ENCODE results near the gene RNF149. TPM values are rescaled to one million over a fixed set of nuclear protein-coding genes. Genes with fewer than 3 reads are reported as not detected.
"Not testable (repeated sequence)": the region's sequence is repeated elsewhere in the genome, so short reads cannot be mapped to it uniquely, and the experiment has no call there.

The RNF149 gene
- total RNA-seq, 2 experiments from 2014 or later = 23.4 to 29.5 TPM

DNA sequence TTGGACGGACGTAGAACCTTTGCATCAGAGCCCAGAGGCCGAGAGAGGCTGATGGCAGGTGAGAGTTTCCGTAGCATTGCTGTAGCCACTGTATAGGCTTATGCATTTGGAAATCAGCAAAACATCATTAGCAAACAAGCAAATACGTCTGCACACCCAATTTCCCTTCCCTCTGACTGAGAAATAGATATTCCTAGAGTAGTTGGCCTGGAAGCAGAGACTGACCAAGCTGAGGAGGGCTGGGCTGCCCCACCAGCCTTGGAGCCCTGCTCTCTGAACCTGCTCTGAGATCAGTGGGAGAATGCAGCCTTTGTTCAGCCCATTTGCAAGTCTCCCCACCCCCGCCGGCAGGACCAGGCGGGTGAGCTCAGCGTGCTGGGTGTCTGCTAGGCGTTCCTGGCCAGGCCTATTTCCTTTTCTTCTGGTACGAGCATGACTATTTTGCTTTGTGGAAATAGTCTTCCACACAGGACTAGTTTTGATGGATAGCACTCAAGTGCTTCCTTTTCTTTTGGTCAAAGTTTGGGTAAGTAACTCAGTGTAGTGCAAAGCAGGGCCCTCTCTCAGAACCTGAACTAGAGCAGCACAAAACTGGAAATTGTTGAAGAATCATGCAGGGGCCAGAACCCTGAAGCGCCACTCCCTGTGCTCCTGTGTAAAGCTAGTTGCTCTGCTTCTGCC is 21.9 kb upstream of the RNF149 start:
- Mint-ChIP-seq H3K27me3 (no peaks in the 10 kb centered on the region), H3K36me3 (ENCODE audit: low read depth) (no peaks in the 10 kb centered on the region), H3K4me3 (peak overlapping the region; percentile 9), H3K27ac (peak overlapping the region; percentile 81), H3K4me1 (peaks cover 27% of the 10 kb centered on the region), H3K9me3 (ENCODE audit: low read depth) (no peaks in the 10 kb centered on the region)
- intact Hi-C loops (cut with DNase I, micrococcal nuclease) = loop anchor here in 1 of 2 experiments (2.0 kb wide), 1 partner anchor 24 kb away; no protein-coding TSS in a partner anchor
- POLR2A ChIA-PET = interaction anchor here (0.8 kb wide), 1 partner anchor 21 kb away, joined by 4 read pairs; no protein-coding TSS in a partner anchor
- CTCF ChIA-PET = interaction anchor here (0.6 to 7.3 kb wide), 5 partner anchors 8 to 500 kb away, joined by 3 to 66 read pairs (median 3); no protein-coding TSS in a partner anchor
- ATAC-seq (peak; percentile 61), DNase-seq (peak; percentile 73)

DNA sequence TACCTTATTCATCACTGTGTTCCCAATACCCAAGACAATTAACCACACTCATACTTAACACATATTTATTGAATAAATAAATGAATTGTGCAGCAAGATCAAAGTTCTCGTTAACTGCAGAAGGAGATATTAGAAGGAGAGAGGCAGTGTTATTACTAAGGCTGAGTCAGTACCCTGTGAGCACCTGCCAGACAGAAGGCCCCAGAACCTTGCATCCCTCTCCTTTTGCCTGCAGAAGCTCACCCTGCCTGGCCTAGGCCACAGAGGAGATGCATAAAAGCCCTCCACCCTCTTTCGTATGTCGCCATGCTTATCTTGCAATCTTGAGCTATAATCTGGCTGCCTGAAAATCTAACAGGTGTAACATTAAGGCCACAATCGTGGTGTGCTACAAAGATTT is 20.5 kb upstream of the RNF149 start:
- intact Hi-C loops (cut with DNase I, micrococcal nuclease) = loop anchor here in 1 of 2 experiments (1.0 to 2.0 kb wide), 2 partner anchors 18 to 76 kb away; partner anchors contain the start of gene CNOT11
- Mint-ChIP-seq H3K9me3 (ENCODE audit: low read depth) (peaks cover 2% of the 10 kb centered on the region), H3K27ac (no peak overlapping the region), H3K4me3 (no peak overlapping the region), H3K36me3 (ENCODE audit: low read depth) (peaks cover 2% of the 10 kb centered on the region), H3K27me3 (no peaks in the 10 kb centered on the region), H3K4me1 (peaks cover 24% of the 10 kb centered on the region)
- CTCF ChIA-PET = interaction anchor here (0.7 to 7.3 kb wide), 7 partner anchors 13 to 1150 kb away, joined by 3 to 66 read pairs (median 4); partner anchors contain the start of gene CNOT11
- ATAC-seq (peak; percentile 57), DNase-seq (no peak)
- POLR2A ChIA-PET = interaction anchor here (0.6 kb wide), 1 partner anchor 45 kb away, joined by 4 read pairs; no protein-coding TSS in a partner anchor

GRCh38 chr2:101328474-101329007 is 20.0 kb upstream of the RNF149 start:
- ChIA-PET POLR2A (no interaction called here), CTCF (interaction anchor here (0.5 to 7.3 kb wide), 8 partner anchors 13 to 1151 kb away, joined by 3 to 66 read pairs (median 4); partner anchors contain the start of gene CNOT11)
- peak; percentile 80 for ATAC-seq
- H3K27ac Mint-ChIP-seq = no peak overlapping the region
- H3K9me3 Mint-ChIP-seq (ENCODE audit: low read depth) = peaks cover 2% of the 10 kb centered on the region
- H3K4me1 Mint-ChIP-seq = peaks cover 20% of the 10 kb centered on the region
- H3K27me3 Mint-ChIP-seq = no peaks in the 10 kb centered on the region
- no peak overlapping the region for H3K4me3 Mint-ChIP-seq
- peaks cover 2% of the 10 kb centered on the region for H3K36me3 Mint-ChIP-seq (ENCODE audit: low read depth)
- no peak for DNase-seq
- intact Hi-C loops (cut with DNase I, micrococcal nuclease) = loop anchor here in 1 of 2 experiments (1.0 to 2.0 kb wide), 2 partner anchors 17 to 76 kb away; partner anchors contain the start of gene CNOT11

DNA sequence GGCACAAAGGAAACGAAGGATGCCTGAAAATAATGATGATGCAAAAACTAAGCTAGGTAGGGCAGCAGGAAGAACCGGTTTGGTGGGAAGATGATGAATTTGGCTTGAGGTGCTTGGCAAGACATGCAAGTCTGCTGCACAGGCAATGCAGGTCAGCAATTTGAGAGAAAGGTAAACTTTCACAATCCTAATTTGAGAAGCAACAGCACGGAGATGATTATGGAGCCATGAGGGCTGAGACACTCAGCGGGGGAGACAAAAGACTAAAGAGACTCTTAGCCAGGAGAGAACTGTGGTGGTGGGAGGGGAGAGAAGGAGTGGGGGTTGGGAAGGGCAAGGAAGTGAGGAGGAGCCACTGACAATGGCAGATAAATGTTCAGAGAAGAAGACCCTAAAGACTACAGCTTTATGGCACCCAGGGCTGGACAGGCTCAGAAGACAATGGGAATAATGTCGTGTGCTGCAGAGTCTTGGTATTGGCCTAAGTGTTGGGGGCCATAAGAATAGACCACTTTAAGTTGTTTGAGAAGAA is 19.4 kb upstream of the RNF149 start:
- ATAC-seq = peak; percentile 12
- H3K27ac Mint-ChIP-seq = no peak overlapping the region
- intact Hi-C loops (cut with DNase I, micrococcal nuclease) = loop anchor here in 1 of 2 experiments (2.0 kb wide), 1 partner anchor 75 kb away; the partner anchor contains the start of gene CNOT11
- H3K4me3 Mint-ChIP-seq = no peak overlapping the region
- peaks cover 17% of the 10 kb centered on the region for H3K4me1 Mint-ChIP-seq
- H3K9me3 Mint-ChIP-seq (ENCODE audit: low read depth) = peaks cover 2% of the 10 kb centered on the region
- H3K36me3 Mint-ChIP-seq (ENCODE audit: low read depth) = peaks cover 2% of the 10 kb centered on the region
- ChIA-PET POLR2A (no interaction called here), CTCF (interaction anchor here (0.5 to 7.3 kb wide), 6 partner anchors 13 to 123 kb away, joined by 3 to 66 read pairs (median 4); partner anchors contain the start of gene CNOT11)
- no peak for DNase-seq
- H3K27me3 Mint-ChIP-seq = no peaks in the 10 kb centered on the region

GRCh38 chr2:101325425-101325824 is 16.9 kb upstream of the RNF149 start:
- Mint-ChIP-seq H3K4me3 (no peak overlapping the region), H3K9me3 (ENCODE audit: low read depth) (peaks cover 2% of the 10 kb centered on the region), H3K4me1 (peaks cover 3% of the 10 kb centered on the region), H3K36me3 (ENCODE audit: low read depth) (peaks cover 2% of the 10 kb centered on the region), H3K27ac (no peak overlapping the region), H3K27me3 (no peaks in the 10 kb centered on the region)
- CTCF ChIA-PET = interaction anchor here (0.5 to 0.6 kb wide), 2 partner anchors 62 to 177 kb away, joined by 3 read pairs; no protein-coding TSS in a partner anchor
- POLR2A ChIA-PET = no interaction called here
- no peak for DNase-seq
- no peak for ATAC-seq
- intact Hi-C loops (cut with DNase I, micrococcal nuclease) = no loop called here

GRCh38 chr2:101316568-101316967 is 8.1 kb upstream of the RNF149 start:
- ATAC-seq; POLR2A ChIA-PET; H3K9me3 Mint-ChIP-seq (ENCODE audit: low read depth); H3K4me3 Mint-ChIP-seq; H3K27me3 Mint-ChIP-seq; CTCF ChIA-PET; intact Hi-C loops (cut with DNase I, micrococcal nuclease); DNase-seq; H3K27ac Mint-ChIP-seq; H3K36me3 Mint-ChIP-seq (ENCODE audit: low read depth): not testable (repeated sequence)
- peaks cover 23% of the 10 kb centered on the region for H3K4me1 Mint-ChIP-seq

DNA sequence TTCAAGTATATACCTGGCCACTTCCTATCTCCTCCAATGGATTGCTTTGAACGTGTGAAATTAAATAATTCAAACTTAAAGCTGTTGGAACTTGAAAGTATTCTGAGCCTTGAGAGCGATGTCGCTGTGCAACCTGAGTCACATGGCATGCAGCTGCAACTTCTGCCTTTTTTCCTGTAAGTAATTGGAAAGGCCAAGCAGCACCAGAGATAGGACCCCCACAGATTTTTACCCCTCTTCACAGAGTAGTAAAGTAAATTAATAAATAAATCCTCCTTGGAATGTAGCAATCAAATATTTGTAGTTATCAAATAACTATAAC is 3.2 kb upstream of the RNF149 start:
- POLR2A ChIA-PET = no interaction called here
- intact Hi-C loops (cut with DNase I, micrococcal nuclease) = loop anchor here in 1 of 2 experiments (1.0 kb wide), 1 partner anchor 18 kb away; no protein-coding TSS in a partner anchor
- CTCF ChIA-PET = interaction anchor here (1.8 kb wide), 1 partner anchor 31 kb away, joined by 5 read pairs; no protein-coding TSS in a partner anchor

GRCh38 chr2:101310834-101311695 is 2.6 kb upstream of the RNF149 start:
- peak overlapping the region; percentile 27 for H3K4me3 Mint-ChIP-seq

More for the DNA sequence above, 3.2 kb upstream of the RNF149 start:
- Mint-ChIP-seq H3K36me3 (ENCODE audit: low read depth) (peaks cover 2% of the 10 kb centered on the region), H3K4me3 (peak overlapping the region; percentile 27), H3K27ac (no peak overlapping the region), H3K27me3 (no peaks in the 10 kb centered on the region), H3K4me1 (peaks cover 54% of the 10 kb centered on the region), H3K9me3 (ENCODE audit: low read depth) (no peaks in the 10 kb centered on the region)
- no peak for DNase-seq
- no peak for ATAC-seq

DNA sequence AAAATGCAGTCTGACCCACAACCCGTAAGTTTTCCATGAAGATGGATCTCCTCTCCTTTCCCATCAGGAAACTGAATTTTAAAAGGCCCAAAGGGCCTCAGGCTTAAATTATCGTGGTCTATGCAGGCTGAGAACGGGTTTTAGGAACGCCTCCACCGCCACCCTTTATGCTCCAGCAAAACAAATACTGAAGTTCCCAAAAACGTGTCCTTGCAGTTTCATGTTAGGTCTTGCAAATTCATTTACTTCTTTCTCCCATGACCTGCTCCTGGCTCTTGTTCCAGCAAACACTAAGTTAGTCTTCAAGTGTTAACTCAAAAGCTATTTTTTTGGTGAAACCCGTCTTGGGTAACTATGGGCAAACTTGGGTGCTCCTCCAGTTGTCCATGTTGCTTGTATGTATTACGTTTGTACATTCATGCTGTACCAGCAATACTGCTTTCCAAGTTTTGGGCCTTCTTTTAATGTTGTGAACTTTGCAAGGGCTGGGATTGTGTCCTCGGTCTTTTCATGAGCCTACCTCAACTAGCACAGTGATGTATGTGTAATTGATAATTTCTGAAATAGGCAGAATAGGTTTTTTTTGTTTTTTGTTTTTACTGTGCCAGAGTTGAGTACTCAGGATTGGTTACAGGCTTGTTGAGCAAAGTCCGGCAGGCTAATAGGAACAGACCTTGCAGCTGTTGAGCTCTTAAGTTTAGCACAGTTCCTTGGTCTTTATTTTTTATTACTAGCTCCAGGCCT is 1.8 kb upstream of the RNF149 start:
- CTCF ChIA-PET = interaction anchor here (0.9 to 1.8 kb wide), 4 partner anchors 16 to 298 kb away, joined by 3 to 5 read pairs (median 4); no protein-coding TSS in a partner anchor

More at GRCh38 chr2:101310834-101311695, 2.6 kb upstream of the RNF149 start:
- Mint-ChIP-seq H3K9me3 (ENCODE audit: low read depth) (no peaks in the 10 kb centered on the region), H3K27ac (peak overlapping the region; percentile 76), H3K36me3 (ENCODE audit: low read depth) (peaks cover 2% of the 10 kb centered on the region), H3K27me3 (no peaks in the 10 kb centered on the region), H3K4me1 (peaks cover 54% of the 10 kb centered on the region)
- intact Hi-C loops (cut with DNase I, micrococcal nuclease) = loop anchor here in 1 of 2 experiments (1.0 kb wide), 1 partner anchor 18 kb away; no protein-coding TSS in a partner anchor
- ChIA-PET POLR2A (interaction anchor here (0.6 kb wide), 1 partner anchor 45 kb away, joined by 3 read pairs; no protein-coding TSS in a partner anchor), CTCF (interaction anchor here (1.1 to 1.8 kb wide), 3 partner anchors 31 to 299 kb away, joined by 3 to 5 read pairs (median 3); no protein-coding TSS in a partner anchor)
- no peak for DNase-seq
- ATAC-seq = no peak

DNA sequence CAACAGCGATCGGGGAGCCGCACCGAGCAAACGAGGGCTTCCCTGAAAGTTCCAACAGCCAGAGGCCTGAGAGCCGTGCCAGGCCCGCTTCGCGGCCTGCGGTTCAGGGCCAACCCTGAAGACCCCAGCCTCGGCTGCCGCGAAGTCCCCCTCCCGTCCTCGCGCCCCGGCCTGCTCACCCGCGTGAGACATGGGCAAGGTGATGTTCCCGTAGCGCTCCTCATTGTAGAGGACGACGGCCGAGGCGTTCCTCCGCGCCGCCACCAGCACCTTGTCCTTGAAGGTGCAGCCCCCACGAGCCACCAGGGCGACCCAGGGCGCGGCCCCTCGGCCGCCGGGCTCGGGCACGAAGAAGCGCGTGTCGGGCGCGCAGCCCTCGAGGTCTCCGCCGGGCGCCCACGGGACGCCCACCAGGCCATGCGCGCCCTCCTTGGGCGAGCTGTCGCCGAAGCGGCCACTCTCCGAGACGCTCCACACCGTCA is 510 bp downstream of the RNF149 start:
- peaks cover 71% of the 10 kb centered on the region for H3K4me1 Mint-ChIP-seq

More for the DNA sequence above, 1.8 kb upstream of the RNF149 start:
- H3K4me3 Mint-ChIP-seq = peak overlapping the region; percentile 25
- peaks cover 9% of the 10 kb centered on the region for H3K36me3 Mint-ChIP-seq (ENCODE audit: low read depth)
- intact Hi-C loops (cut with DNase I, micrococcal nuclease) = no loop called here
- DNase-seq (no peak), ATAC-seq (no peak)
- H3K9me3 Mint-ChIP-seq (ENCODE audit: low read depth) = no peaks in the 10 kb centered on the region
- no peaks in the 10 kb centered on the region for H3K27me3 Mint-ChIP-seq
- H3K4me1 Mint-ChIP-seq = peaks cover 54% of the 10 kb centered on the region
- POLR2A ChIA-PET = interaction anchor here (0.7 to 1.0 kb wide), 2 partner anchors 19 to 656 kb away, joined by 4 read pairs; no protein-coding TSS in a partner anchor
- H3K27ac Mint-ChIP-seq = peak overlapping the region; percentile 20

More for the DNA sequence above, 510 bp downstream of the RNF149 start:
- ChIA-PET POLR2A (interaction anchor here (0.6 kb wide), 1 partner anchor 1076 kb away, joined by 5 read pairs; no protein-coding TSS in a partner anchor), CTCF (no interaction called here)
- H3K27me3 Mint-ChIP-seq = no peaks in the 10 kb centered on the region
- intact Hi-C loops (cut with DNase I, micrococcal nuclease) = loop anchor here (1.0 to 5.0 kb wide), 18 partner anchors 23 to 1059 kb away; partner anchors contain the start of genes CNOT11 (in 2 of the 2), PDCL3 (in 1 of the 2), RPL31 (in 1 of the 2) and TBC1D8 (in 1 of the 2)
- H3K27ac Mint-ChIP-seq = peak overlapping the region; percentile 98
- DNase-seq (peak; percentile 59), ATAC-seq (no peak)
- no peaks in the 10 kb centered on the region for H3K9me3 Mint-ChIP-seq (ENCODE audit: low read depth)
- H3K4me3 Mint-ChIP-seq = peak overlapping the region; percentile 82
- H3K36me3 Mint-ChIP-seq (ENCODE audit: low read depth) = peaks cover 15% of the 10 kb centered on the region

Data from activated CD4-positive, alpha-beta T cell treated with anti-CD3 and anti-CD28 coated beads for 36 hours (primary cell).